HG03196 (cell line): ENCODE results near the gene CFAP90.

Experiments used
- ATAC-seq: cut with Tn5 transposase; IDR thresholded peaks from one replicate; pipeline ENCODE4 v1.9.1; 2021; ENCODE audit not compliant: unreplicated experiment

Gene CFAP90

GRCh38 chr5:7850395-7851239 is at the start of gene CFAP90:
Gene CFAP90 (minus strand): TSS chr5:7851133. CDS start chr5:7851021, 112 bp downstream.
- no peak for ATAC-seq

- ATAC-seq = no peak
Observed at GRCh38 chr5:7897014-7897600, 46.2 kb upstream of the CFAP90 start.

GRCh38 chr5:7894860-7895259 is 43.9 kb upstream of the CFAP90 start:
- peak; percentile 97 for ATAC-seq

- no peak for ATAC-seq
Observed at GRCh38 chr5:7894439-7894838, 43.5 kb upstream of the CFAP90 start.

GRCh38 chr5:7888901-7889300 is 38.0 kb upstream of the CFAP90 start:
- no peak for ATAC-seq

- ATAC-seq = peak; percentile 74
Observed at GRCh38 chr5:7886849-7887475, 36.0 kb upstream of the CFAP90 start.

GRCh38 chr5:7884491-7885267 is 33.7 kb upstream of the CFAP90 start:
- no peak for ATAC-seq

- no peak for ATAC-seq
Observed at GRCh38 chr5:7882926-7883325, 32.0 kb upstream of the CFAP90 start.

- ATAC-seq = no peak
Observed at GRCh38 chr5:7881816-7882215, 30.9 kb upstream of the CFAP90 start.

- no peak for ATAC-seq
Observed at GRCh38 chr5:7881091-7881490, 30.2 kb upstream of the CFAP90 start.

GRCh38 chr5:7878381-7878873 is 27.5 kb upstream of the CFAP90 start:
- peak; percentile 89 for ATAC-seq

GRCh38 chr5:7877851-7878250 is 26.9 kb upstream of the CFAP90 start:
- ATAC-seq = no peak

GRCh38 chr5:7876867-7877266 is 25.9 kb upstream of the CFAP90 start:
- ATAC-seq = peak; percentile 37

GRCh38 chr5:7875151-7875550 is 24.2 kb upstream of the CFAP90 start:
- no peak for ATAC-seq

GRCh38 chr5:7874639-7875038 is 23.7 kb upstream of the CFAP90 start:
- ATAC-seq = no peak

GRCh38 chr5:7873216-7873615 is 22.3 kb upstream of the CFAP90 start:
- no peak for ATAC-seq

GRCh38 chr5:7872517-7873130 is 21.7 kb upstream of the CFAP90 start:
- ATAC-seq = no peak

- no peak for ATAC-seq
Observed at GRCh38 chr5:7871653-7872052, 20.7 kb upstream of the CFAP90 start.

GRCh38 chr5:7869474-7870136 is 18.7 kb upstream of the CFAP90 start:
- peak; percentile 31 for ATAC-seq
